Measurements from ENCODE around the gene ARRDC5.
"Not testable (repeated sequence)": the region's sequence is repeated elsewhere in the genome, so short reads cannot be mapped to it uniquely, and the experiment has no call there.

ARRDC5 gene

DNA sequence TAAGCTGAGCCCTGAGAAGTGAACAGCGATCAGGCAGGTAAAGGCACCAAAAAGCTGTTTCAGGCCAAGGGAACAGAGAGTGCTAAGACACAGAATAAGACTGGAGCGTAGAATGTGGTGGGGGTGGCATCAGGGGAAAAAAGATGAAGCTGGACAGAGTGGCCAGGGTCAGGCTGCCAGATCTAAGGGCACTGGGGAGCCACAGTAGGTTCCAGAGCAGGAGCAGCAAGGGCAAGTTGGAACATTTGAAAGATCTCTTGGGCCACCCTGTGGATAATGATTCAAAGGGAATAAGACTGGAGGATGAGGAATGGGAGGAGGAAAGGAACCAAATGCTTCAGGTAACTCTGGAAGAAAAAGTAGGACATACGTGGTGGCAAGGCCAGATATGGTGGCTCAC lies 28.8 kb downstream of the ARRDC5 start:
- no peaks in the 10 kb centered on the region for H3K36me3 ChIP-seq (ENCODE audit: control insufficient read depth in 5 of 5, insufficient read depth in 5 of 5, low read length in 5 of 5)
- no peaks in the 10 kb centered on the region for H3K9me3 ChIP-seq (ENCODE audit: control insufficient read depth in 5 of 5, low read length in 5 of 5)
- H3K9ac ChIP-seq (ENCODE audit: low read length in 5 of 5): no peak overlapping the region
- H3K4me1 ChIP-seq (ENCODE audit: control insufficient read depth in 5 of 5, insufficient read depth in 5 of 5, low read length in 5 of 5): peaks cover 0 to 5% (median 2%) of the 10 kb centered on the region in 5 donors
- H3K27me3 ChIP-seq (ENCODE audit: control insufficient read depth in 5 of 5, insufficient read depth in 4 of 5, low read length in 5 of 5): peaks cover 0 to 12% (median 8%) of the 10 kb centered on the region in 5 donors
- H3K4me3 ChIP-seq (ENCODE audit: low read depth in 1 of 5, low read length in 5 of 5): no peak overlapping the region
- no peak overlapping the region for H3K27ac ChIP-seq (ENCODE audit: low read depth, low read length)

DNA sequence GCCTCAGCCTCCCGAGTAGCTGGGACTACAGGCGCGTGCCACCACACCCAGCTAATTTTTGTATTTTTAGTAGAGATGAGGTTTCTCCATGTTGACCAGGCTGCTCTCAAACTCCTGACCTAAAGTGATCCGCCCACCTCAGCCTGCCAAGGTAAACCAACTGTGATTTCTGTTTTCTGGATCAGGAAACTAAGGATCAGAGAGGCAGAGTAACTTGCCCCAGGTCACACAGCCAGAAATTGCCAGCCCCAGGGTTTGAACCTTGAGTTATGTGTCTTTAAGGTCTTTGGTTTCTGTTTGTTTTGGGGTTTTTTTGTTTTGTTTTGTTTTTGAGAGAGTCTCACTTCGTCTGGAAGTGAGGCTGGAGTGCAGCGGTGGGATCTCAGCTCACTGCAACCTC lies 31.0 kb downstream of the ARRDC5 start:
- H3K4me3 ChIP-seq (ENCODE audit: low read depth in 1 of 5, low read length in 5 of 5): no peak overlapping the region
- H3K9me3 ChIP-seq (ENCODE audit: control insufficient read depth in 5 of 5, low read length in 5 of 5): no peaks in the 10 kb centered on the region
- no peaks in the 10 kb centered on the region for H3K27me3 ChIP-seq (ENCODE audit: control insufficient read depth in 5 of 5, insufficient read depth in 4 of 5, low read length in 5 of 5)
- H3K27ac ChIP-seq (ENCODE audit: low read depth, low read length): no peak overlapping the region
- peaks cover 2 to 10% (median 8%) of the 10 kb centered on the region in 5 donors for H3K4me1 ChIP-seq (ENCODE audit: control insufficient read depth in 5 of 5, insufficient read depth in 5 of 5, low read length in 5 of 5)
- H3K36me3 ChIP-seq (ENCODE audit: control insufficient read depth in 5 of 5, insufficient read depth in 5 of 5, low read length in 5 of 5): no peaks in the 10 kb centered on the region
- no peak overlapping the region for H3K9ac ChIP-seq (ENCODE audit: low read length in 5 of 5)

DNA sequence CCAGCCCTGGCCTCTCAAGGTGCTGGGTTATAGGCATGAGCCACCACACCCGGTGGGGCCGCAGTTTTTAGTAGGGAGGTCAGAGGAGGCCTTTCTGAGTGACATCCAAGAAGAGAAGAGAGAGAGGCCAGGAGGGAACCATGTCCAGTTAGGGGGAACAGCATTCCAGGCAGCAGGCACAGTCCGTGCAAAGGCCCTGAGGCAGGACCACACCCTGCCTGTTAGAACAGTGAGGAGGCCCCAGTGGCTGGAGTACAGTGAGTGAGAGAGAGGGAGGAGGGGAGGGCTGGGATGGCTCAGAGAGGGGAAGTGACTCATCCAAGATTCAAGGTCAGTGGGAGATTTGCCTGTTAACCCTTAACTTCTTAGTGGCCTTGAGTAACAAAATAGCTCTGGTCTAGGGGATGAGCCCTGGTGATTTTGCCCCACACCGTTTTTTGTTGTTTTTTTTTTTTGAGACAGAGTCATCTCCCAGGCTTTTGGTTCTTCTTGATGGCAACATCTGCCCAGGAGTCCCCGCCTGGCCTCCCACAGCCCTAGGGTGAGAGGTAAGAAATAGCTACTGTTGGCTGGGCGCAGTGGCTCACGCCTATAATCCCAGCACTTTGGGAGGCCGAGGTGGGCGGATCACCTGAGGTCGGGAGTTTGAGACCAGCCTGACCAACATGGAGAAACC lies 32.5 kb downstream of the ARRDC5 start:
- Histone ChIP-seq H3K36me3 (ENCODE audit: control insufficient read depth in 5 of 5, insufficient read depth in 5 of 5, low read length in 5 of 5) (no peaks in the 10 kb centered on the region), H3K9me3 (ENCODE audit: control insufficient read depth in 5 of 5, low read length in 5 of 5) (no peaks in the 10 kb centered on the region), H3K4me3 (ENCODE audit: low read depth in 1 of 5, low read length in 5 of 5) (no peak overlapping the region), H3K27me3 (ENCODE audit: control insufficient read depth in 5 of 5, insufficient read depth in 4 of 5, low read length in 5 of 5) (no peaks in the 10 kb centered on the region), H3K27ac (ENCODE audit: low read depth, low read length) (no peak overlapping the region), H3K4me1 (ENCODE audit: control insufficient read depth in 5 of 5, insufficient read depth in 5 of 5, low read length in 5 of 5) (peaks cover 2 to 20% (median 15%) of the 10 kb centered on the region in 5 donors), H3K9ac (ENCODE audit: low read length in 5 of 5) (no peak overlapping the region)

DNA sequence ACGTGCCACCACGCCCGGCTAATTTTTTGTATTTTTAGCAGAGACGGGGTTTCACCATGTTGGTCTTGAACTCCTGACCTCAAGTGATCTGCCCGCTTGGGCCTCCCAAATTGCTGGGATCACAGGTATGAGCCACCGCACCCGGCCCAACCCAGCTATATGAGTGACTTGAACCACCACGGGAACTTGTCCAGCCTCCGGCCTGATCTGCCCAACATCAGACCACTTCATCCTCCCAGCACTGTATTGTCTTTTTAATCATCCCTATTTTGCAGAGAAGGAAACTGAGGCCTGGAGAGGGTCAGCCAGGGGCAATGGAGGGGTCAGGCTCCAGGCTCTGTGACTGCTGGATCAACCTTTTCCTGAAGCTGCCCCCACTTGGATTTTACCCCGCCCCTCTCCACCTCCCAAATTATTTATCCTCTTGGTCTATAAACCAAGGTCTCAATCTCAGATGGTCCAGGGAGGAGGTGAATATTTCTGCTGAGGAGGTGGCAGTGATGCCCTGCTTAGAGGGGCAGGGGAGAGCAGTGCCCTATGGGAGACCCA lies 34.3 kb downstream of the ARRDC5 start:
- H3K27ac ChIP-seq (ENCODE audit: low read depth, low read length): no peak overlapping the region
- no peak overlapping the region for H3K9ac ChIP-seq (ENCODE audit: low read length in 5 of 5)
- peaks cover 0 to 3% (median 0%) of the 10 kb centered on the region in 5 donors for H3K36me3 ChIP-seq (ENCODE audit: control insufficient read depth in 5 of 5, insufficient read depth in 5 of 5, low read length in 5 of 5)
- no peaks in the 10 kb centered on the region for H3K9me3 ChIP-seq (ENCODE audit: control insufficient read depth in 5 of 5, low read length in 5 of 5)
- H3K27me3 ChIP-seq (ENCODE audit: control insufficient read depth in 5 of 5, insufficient read depth in 4 of 5, low read length in 5 of 5): no peaks in the 10 kb centered on the region
- H3K4me1 ChIP-seq (ENCODE audit: control insufficient read depth in 5 of 5, insufficient read depth in 5 of 5, low read length in 5 of 5): peaks cover 2 to 20% (median 15%) of the 10 kb centered on the region in 5 donors
- peak overlapping the region in 2 of 5 donors; percentile 23 to 80 for H3K4me3 ChIP-seq (ENCODE audit: low read depth in 1 of 5, low read length in 5 of 5)

DNA sequence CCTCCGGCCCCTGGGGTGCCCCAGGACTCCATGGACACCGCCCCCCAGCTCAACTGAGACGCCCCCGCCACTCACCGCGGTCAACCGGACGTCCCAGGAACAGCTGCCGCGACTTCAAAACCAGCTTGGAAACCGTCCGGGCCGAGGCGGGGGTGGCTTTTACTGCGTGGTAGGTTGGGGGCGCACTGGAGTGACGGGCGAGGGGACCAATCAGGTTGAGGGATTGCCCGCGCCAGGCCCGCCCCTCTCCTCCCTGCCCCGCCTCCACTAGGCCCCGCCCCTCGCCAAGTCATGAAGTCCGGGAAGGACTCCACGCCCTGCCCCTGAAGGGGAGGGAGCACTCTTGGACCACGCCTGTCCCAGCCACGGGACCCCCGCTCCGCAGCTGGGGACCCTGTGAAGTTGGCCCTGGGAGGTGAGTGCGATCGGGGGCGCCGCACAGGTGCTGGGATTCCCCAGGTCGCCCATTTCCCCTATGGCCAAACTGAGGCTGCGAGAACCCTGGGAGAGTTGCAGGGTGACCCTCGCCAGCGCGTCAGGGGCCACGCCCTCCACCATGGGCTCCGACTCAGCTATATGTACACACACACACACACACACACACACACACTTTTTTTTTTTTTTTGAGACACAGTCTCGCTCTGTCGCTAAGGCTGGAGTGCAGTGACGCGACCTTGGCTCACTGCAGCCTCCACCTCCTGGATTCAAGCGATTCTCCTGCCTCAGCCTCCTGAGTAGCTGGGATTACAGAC lies 35.0 kb downstream of the ARRDC5 start, which contains the start of gene PLIN3:
PLIN3 (minus strand) TSS at position 134 of the 752 bp plus-strand sequence. CDS start 6,273 bp downstream, outside the sequence.
- Histone ChIP-seq H3K4me3 (ENCODE audit: low read depth in 1 of 5, low read length in 5 of 5) (peak within 1 kb of the TSS; percentile 74 to 84 (median 80)), H3K9me3 (ENCODE audit: control insufficient read depth in 5 of 5, low read length in 5 of 5) (no peaks in the 10 kb centered on the region), H3K4me1 (ENCODE audit: control insufficient read depth in 5 of 5, insufficient read depth in 5 of 5, low read length in 5 of 5) (peaks cover 2 to 20% (median 15%) of the 10 kb centered on the region in 5 donors), H3K27ac (ENCODE audit: low read depth, low read length) (peak within 1 kb of the TSS; percentile 75), H3K36me3 (ENCODE audit: control insufficient read depth in 5 of 5, insufficient read depth in 5 of 5, low read length in 5 of 5) (peaks cover 0 to 4% (median 0%) of the 10 kb centered on the region in 5 donors), H3K27me3 (ENCODE audit: control insufficient read depth in 5 of 5, insufficient read depth in 4 of 5, low read length in 5 of 5) (no peaks in the 10 kb centered on the region), H3K9ac (ENCODE audit: low read length in 5 of 5) (peak within 1 kb of the TSS; percentile 26 to 89 (median 83))

DNA sequence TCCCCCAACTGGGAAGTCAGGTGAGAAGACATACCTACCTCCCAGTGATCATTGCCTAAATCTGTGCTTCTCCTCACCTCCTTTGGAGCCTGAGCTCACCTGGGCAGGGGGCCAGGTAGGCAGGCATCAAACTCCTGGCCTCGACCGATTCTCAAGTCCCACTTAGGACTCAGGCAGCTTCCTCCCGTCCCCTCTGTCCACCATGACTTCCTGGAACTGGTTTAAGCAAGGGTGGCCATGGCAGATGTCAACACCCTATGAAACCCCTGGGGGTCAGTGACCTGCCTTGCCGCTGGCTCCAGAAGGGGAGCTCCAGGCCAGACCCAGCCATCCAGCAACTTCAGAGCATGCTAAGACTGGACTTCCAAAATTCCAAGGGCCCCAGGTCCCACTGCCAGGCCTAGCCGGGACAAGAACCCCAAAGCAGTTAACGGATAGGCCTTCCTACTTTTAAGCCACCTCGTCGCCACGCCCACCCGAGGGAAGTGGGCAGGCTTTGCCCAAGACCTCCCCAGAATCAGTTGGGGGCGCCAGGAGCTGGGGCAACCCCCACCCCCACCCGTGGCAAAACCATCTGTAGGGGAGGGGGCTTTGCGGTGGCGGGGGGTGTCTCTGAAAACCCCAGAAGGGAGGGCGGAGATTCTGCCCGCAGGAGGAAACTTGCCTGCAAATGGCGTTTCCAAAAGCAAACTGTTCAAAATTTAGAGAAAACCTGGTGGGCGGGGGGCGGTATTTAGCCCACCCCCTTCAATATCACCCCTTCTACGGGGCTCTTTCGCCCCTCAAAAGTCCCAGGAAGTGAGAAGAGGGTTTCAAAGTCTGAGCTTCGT lies 35.9 kb downstream of the ARRDC5 start:
- Histone ChIP-seq H3K27ac (ENCODE audit: low read depth, low read length) (peak overlapping the region; percentile 75), H3K9ac (ENCODE audit: low read length in 5 of 5) (peak overlapping the region; percentile 26 to 89 (median 83)), H3K36me3 (ENCODE audit: control insufficient read depth in 5 of 5, insufficient read depth in 5 of 5, low read length in 5 of 5) (peaks cover 0 to 9% (median 4%) of the 10 kb centered on the region in 5 donors), H3K4me3 (ENCODE audit: low read depth in 1 of 5, low read length in 5 of 5) (peak overlapping the region; percentile 74 to 84 (median 80)), H3K27me3 (ENCODE audit: control insufficient read depth in 5 of 5, insufficient read depth in 4 of 5, low read length in 5 of 5) (no peaks in the 10 kb centered on the region), H3K4me1 (ENCODE audit: control insufficient read depth in 5 of 5, insufficient read depth in 5 of 5, low read length in 5 of 5) (peaks cover 2 to 20% (median 15%) of the 10 kb centered on the region in 5 donors), H3K9me3 (ENCODE audit: control insufficient read depth in 5 of 5, low read length in 5 of 5) (no peaks in the 10 kb centered on the region)

DNA sequence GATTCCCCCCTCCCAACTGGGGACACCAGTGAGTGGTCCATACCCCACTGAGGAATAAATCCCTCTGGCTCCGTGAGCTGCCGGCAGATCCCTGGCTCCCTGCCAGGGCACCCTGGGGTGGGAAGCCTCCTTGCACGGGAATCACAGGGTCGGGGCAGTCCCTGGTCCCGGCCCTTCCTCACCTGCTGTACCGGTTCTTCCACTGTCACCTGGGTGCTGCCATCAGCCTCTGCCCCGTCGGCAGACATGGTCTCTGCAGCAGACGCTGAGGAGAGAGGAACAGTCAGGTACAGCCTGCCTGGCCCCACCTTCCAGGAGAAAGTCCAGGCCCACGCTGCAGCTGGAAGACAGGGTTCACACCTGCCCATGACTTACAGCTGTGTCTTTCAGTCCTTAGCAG lies 41.5 kb downstream of the ARRDC5 start:
- H3K27ac ChIP-seq (ENCODE audit: low read depth, low read length): no peak overlapping the region
- no peaks in the 10 kb centered on the region for H3K27me3 ChIP-seq (ENCODE audit: control insufficient read depth in 5 of 5, insufficient read depth in 4 of 5, low read length in 5 of 5)
- peaks cover 0 to 4% (median under 1%) of the 10 kb centered on the region in 5 donors for H3K4me1 ChIP-seq (ENCODE audit: control insufficient read depth in 5 of 5, insufficient read depth in 5 of 5, low read length in 5 of 5)
- no peak overlapping the region for H3K9ac ChIP-seq (ENCODE audit: low read length in 5 of 5)
- H3K36me3 ChIP-seq (ENCODE audit: control insufficient read depth in 5 of 5, insufficient read depth in 5 of 5, low read length in 5 of 5): peaks cover 0 to 48% (median 33%) of the 10 kb centered on the region in 5 donors
- no peak overlapping the region for H3K4me3 ChIP-seq (ENCODE audit: low read depth in 1 of 5, low read length in 5 of 5)
- no peaks in the 10 kb centered on the region for H3K9me3 ChIP-seq (ENCODE audit: control insufficient read depth in 5 of 5, low read length in 5 of 5)

DNA sequence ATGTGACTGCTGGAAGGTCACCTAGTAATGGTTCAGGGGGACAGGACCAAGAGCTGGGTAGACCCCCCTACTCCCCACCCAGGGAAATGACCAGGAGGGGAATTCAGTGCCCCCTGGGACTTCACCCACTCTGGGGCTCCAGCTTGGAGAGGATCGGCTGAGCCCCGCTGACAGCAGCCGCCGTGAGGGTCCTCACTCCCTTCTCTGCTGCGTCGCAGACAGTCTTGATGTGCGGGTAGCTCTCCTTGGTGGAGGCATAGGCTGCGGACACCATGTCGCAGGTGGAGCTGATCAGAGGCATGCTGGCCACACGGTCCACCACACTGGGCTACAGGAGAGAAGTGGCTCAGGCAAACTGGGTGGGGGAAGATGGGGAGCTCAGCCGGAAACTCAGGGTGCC lies 43.0 kb downstream of the ARRDC5 start:
- no peak overlapping the region for H3K4me3 ChIP-seq (ENCODE audit: low read depth in 1 of 5, low read length in 5 of 5)
- H3K27me3 ChIP-seq (ENCODE audit: control insufficient read depth in 5 of 5, insufficient read depth in 4 of 5, low read length in 5 of 5): no peaks in the 10 kb centered on the region
- no peaks in the 10 kb centered on the region for H3K4me1 ChIP-seq (ENCODE audit: control insufficient read depth in 5 of 5, insufficient read depth in 5 of 5, low read length in 5 of 5)
- H3K27ac ChIP-seq (ENCODE audit: low read depth, low read length): no peak overlapping the region
- no peak overlapping the region for H3K9ac ChIP-seq (ENCODE audit: low read length in 5 of 5)
- peaks cover 0 to 59% (median 43%) of the 10 kb centered on the region in 5 donors for H3K36me3 ChIP-seq (ENCODE audit: control insufficient read depth in 5 of 5, insufficient read depth in 5 of 5, low read length in 5 of 5)
- no peaks in the 10 kb centered on the region for H3K9me3 ChIP-seq (ENCODE audit: control insufficient read depth in 5 of 5, low read length in 5 of 5)

DNA sequence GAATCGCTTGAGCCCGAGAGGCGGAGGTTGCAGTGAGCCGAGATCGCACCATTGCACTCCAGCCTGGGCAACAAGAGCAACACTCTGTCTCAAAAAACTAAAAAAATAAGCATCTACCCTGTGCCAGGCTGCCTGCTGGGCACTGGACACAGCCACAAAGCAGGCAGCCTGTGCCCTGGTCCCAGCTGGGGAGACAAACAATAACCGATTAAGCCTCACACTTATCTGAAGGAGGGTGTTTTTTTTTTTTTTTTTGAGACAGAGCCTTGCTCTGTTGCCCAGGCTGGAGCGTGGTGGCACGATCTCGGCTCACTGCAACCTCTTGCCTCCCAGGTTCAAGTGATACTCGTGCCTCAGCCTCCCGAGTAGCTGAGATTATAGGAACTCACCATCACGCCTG lies 46.2 kb downstream of the ARRDC5 start:
- not testable (repeated sequence) for H3K27me3 ChIP-seq (ENCODE audit: control insufficient read depth in 5 of 5, insufficient read depth in 4 of 5, low read length in 5 of 5); H3K27ac ChIP-seq (ENCODE audit: low read depth, low read length); H3K4me3 ChIP-seq (ENCODE audit: low read depth in 1 of 5, low read length in 5 of 5); H3K4me1 ChIP-seq (ENCODE audit: control insufficient read depth in 5 of 5, insufficient read depth in 5 of 5, low read length in 5 of 5); H3K9me3 ChIP-seq (ENCODE audit: control insufficient read depth in 5 of 5, low read length in 5 of 5); H3K9ac ChIP-seq (ENCODE audit: low read length in 5 of 5)
- peaks cover 0 to 69% (median 51%) of the 10 kb centered on the region in 5 donors for H3K36me3 ChIP-seq (ENCODE audit: control insufficient read depth in 5 of 5, insufficient read depth in 5 of 5, low read length in 5 of 5)

Data from subcutaneous abdominal adipose tissue (tissue), 5 donors.